GM12872 (cell line): ENCODE measurements around the gene LONP2.

Experiments used
- CTCF ChIP-seq: IDR thresholded peaks from 3 replicates; pipeline ENCODE4 v1.5.1; 2011; ENCODE audit warnings: low read depth, mild to moderate bottlenecking, low read length, moderate library complexity; ENCODE audit not compliant: insufficient read depth

The LONP2 gene

GRCh38 chr16:48277158-48277557 is 33.1 kb downstream of the LONP2 start:
- no peak for TF ChIP-seq CTCF

- TF ChIP-seq CTCF, result no peak
Observed at GRCh38 chr16:48279199-48279598, 35.1 kb downstream of the LONP2 start.

GRCh38 chr16:48280546-48280945 is 36.4 kb downstream of the LONP2 start:
- TF ChIP-seq CTCF, result no peak

GRCh38 chr16:48282636-48283263 is 38.6 kb downstream of the LONP2 start:
- no peak for TF ChIP-seq CTCF

GRCh38 chr16:48284772-48285409 is 40.8 kb downstream of the LONP2 start:
- no peak for TF ChIP-seq CTCF

GRCh38 chr16:48287239-48287638 is 43.1 kb downstream of the LONP2 start:
- no peak for TF ChIP-seq CTCF

- TF ChIP-seq CTCF, result no peak
Observed at GRCh38 chr16:48291303-48291702, 47.2 kb downstream of the LONP2 start.
